ENCODE measurements around the gene CUX1. TPM values are rescaled to one million over a fixed set of nuclear protein-coding genes. Genes with fewer than 3 reads are reported as not detected.

The CUX1 gene
- total RNA-seq, 1 donor from 2014 or later: 89.1 TPM

DNA sequence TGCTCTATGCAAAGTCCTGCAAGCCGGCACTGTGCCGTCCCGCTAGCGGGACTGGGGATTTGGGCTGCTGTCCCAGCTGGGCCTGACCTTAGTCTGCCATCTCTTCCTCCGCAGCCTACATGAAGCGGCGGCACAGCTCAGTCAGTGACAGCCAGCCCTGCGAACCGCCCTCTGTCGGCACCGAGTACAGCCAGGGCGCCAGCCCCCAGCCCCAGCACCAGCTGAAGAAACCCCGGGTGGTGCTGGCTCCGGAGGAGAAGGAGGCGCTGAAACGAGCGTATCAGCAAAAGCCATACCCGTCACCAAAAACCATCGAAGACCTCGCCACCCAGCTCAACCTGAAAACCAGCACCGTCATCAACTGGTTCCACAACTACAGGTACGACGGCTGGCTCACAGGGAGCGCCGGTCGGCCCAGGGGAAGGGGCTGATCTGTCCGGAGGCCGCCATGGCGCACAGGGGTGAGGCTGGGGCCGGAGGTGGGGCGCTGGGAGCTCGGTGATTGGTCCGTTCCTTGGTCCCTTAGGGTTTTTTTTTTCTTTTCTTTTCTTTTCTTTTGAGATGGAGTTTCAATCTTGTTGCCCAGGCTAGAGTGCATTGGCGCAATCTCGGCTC, 421.9 kb downstream of the CUX1 start:
- Mint-ChIP-seq H3K4me1 (ENCODE audit: unreplicated experiment) (peaks cover 12% of the 10 kb centered on the region), H3K27ac (ENCODE audit: unreplicated experiment) (no peak overlapping the region), H3K27me3 (ENCODE audit: unreplicated experiment) (no peaks in the 10 kb centered on the region), H3K9me3 (ENCODE audit: unreplicated experiment) (no peaks in the 10 kb centered on the region), H3K36me3 (ENCODE audit: unreplicated experiment) (peaks cover 10% of the 10 kb centered on the region), H3K4me3 (ENCODE audit: unreplicated experiment) (no peak overlapping the region)
- DNase-seq (ENCODE audit: extremely low spot score, unreplicated experiment): no peak
- TF ChIP-seq, protein P1, sequence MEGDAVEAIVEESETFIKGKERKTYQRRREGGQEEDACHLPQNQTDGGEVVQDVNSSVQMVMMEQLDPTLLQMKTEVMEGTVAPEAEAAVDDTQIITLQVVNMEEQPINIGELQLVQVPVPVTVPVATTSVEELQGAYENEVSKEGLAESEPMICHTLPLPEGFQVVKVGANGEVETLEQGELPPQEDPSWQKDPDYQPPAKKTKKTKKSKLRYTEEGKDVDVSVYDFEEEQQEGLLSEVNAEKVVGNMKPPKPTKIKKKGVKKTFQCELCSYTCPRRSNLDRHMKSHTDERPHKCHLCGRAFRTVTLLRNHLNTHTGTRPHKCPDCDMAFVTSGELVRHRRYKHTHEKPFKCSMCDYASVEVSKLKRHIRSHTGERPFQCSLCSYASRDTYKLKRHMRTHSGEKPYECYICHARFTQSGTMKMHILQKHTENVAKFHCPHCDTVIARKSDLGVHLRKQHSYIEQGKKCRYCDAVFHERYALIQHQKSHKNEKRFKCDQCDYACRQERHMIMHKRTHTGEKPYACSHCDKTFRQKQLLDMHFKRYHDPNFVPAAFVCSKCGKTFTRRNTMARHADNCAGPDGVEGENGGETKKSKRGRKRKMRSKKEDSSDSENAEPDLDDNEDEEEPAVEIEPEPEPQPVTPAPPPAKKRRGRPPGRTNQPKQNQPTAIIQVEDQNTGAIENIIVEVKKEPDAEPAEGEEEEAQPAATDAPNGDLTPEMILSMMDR (IDR thresholded peaks at IDR 0.05): no peak

DNA sequence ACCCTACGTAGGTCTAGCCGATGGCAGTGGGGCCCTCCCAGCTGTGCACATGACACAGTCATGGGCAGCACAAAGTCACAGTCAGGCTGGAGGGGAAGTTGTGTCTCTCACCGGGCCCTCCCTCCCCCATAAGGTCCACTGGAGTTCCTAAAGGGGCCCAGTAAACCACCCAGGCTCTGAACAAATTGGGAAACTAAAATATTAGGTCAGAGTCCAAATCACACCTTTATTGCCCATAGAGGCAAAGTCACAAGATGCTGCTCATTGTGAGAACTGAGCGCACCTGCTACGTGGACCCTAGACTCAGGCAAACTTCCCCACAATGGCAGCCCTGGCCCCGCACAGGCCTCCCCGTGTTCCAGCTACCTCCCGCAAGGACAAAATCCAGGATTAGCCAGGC, 424.0 kb downstream of the CUX1 start:
- Mint-ChIP-seq H3K27me3 (ENCODE audit: unreplicated experiment) (no peaks in the 10 kb centered on the region), H3K4me1 (ENCODE audit: unreplicated experiment) (peaks cover 10% of the 10 kb centered on the region), H3K27ac (ENCODE audit: unreplicated experiment) (no peak overlapping the region), H3K36me3 (ENCODE audit: unreplicated experiment) (peaks cover 9% of the 10 kb centered on the region), H3K4me3 (ENCODE audit: unreplicated experiment) (no peak overlapping the region), H3K9me3 (ENCODE audit: unreplicated experiment) (no peaks in the 10 kb centered on the region)
- no peak for DNase-seq (ENCODE audit: extremely low spot score, unreplicated experiment)
- TF ChIP-seq, protein P1 (IDR thresholded peaks at IDR 0.05): no peak

DNA sequence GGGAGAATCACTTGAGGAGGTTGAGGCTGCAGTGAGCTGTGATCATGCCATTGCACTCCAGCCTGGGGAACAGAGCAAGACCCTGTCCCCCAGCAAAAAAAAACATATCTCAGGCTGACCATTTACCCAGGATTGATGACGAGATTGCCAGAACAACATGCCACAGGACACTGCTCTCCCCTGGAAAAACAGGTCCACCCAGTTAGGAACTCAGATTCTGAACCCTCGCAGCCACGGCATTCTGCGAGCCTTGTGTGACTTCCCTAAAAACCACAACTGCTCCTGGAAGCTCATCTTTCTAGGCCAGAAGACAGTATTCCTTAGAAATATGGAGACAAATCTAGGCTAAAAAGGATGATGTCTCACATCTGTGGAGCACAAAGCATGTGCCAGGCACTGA, 427.2 kb downstream of the CUX1 start:
- Mint-ChIP-seq H3K9me3 (ENCODE audit: unreplicated experiment) (no peaks in the 10 kb centered on the region), H3K4me1 (ENCODE audit: unreplicated experiment) (no peaks in the 10 kb centered on the region), H3K27me3 (ENCODE audit: unreplicated experiment) (no peaks in the 10 kb centered on the region), H3K27ac (ENCODE audit: unreplicated experiment) (no peak overlapping the region), H3K36me3 (ENCODE audit: unreplicated experiment) (peaks cover 14% of the 10 kb centered on the region), H3K4me3 (ENCODE audit: unreplicated experiment) (no peak overlapping the region)
- DNase-seq (ENCODE audit: extremely low spot score, unreplicated experiment): no peak
- TF ChIP-seq, protein P1 (IDR thresholded peaks at IDR 0.05): no peak

DNA sequence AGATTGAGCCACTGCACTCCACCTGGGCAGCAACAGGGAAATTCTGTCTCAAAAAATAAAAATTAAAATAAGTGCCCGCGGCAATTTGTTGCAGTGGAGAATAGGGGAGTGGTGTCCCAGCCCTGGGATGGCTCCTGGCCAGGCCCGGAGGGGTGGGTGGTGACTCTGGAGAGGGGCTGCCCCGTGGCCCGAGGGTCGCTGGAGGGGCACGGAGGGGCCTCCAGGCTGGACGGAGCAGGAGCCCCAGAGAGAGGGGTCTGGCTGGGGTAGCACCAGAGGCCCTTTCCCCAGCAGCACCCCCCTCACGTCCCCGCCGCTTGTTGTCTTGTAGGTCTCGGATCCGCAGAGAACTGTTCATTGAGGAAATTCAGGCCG, 430.6 kb downstream of the CUX1 start:
- Mint-ChIP-seq H3K4me1 (ENCODE audit: unreplicated experiment) (no peaks in the 10 kb centered on the region), H3K9me3 (ENCODE audit: unreplicated experiment) (no peaks in the 10 kb centered on the region), H3K27me3 (ENCODE audit: unreplicated experiment) (no peaks in the 10 kb centered on the region), H3K27ac (ENCODE audit: unreplicated experiment) (no peak overlapping the region), H3K36me3 (ENCODE audit: unreplicated experiment) (peaks cover 13% of the 10 kb centered on the region), H3K4me3 (ENCODE audit: unreplicated experiment) (no peak overlapping the region)
- TF ChIP-seq, protein P1 (IDR thresholded peaks at IDR 0.05): no peak
- no peak for DNase-seq (ENCODE audit: extremely low spot score, unreplicated experiment)

DNA sequence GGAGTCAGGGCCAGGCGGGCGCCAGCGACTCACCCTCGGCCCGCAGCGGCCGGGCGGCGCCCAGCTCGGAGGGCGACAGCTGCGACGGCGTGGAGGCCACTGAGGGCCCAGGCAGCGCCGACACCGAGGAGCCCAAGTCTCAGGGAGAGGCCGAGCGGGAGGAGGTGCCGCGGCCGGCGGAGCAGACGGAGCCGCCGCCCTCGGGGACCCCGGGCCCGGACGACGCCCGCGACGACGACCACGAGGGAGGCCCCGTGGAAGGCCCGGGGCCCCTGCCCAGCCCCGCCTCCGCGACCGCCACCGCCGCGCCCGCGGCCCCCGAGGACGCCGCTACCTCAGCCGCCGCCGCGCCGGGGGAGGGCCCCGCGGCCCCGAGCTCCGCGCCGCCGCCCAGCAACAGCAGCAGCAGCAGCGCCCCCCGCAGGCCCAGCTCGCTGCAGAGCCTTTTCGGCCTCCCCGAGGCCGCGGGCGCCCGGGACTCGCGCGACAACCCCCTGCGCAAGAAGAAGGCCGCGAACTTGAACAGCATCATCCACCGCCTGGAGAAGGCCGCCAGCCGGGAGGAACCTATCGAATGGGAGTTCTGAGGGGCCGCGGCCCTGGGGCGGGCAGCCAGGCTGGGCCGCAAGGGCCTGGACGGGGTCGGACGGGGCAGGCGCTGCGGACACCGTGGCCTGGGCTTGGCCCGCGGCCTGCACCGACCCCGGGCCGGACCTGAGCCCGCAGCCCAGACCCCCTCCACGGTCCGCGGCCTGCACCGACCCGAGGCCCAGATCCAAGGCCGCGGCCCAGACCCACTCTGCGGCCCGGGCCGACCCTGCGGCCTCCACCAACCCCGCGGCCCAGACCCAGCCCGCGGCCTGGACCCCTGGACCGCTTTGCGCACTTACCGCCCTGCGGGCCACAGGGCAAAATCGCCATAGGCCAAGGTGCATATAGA, 431.3 kb downstream of the CUX1 start:
- Mint-ChIP-seq H3K4me1 (ENCODE audit: unreplicated experiment) (no peaks in the 10 kb centered on the region), H3K27ac (ENCODE audit: unreplicated experiment) (no peak overlapping the region), H3K27me3 (ENCODE audit: unreplicated experiment) (no peaks in the 10 kb centered on the region), H3K4me3 (ENCODE audit: unreplicated experiment) (no peak overlapping the region), H3K9me3 (ENCODE audit: unreplicated experiment) (no peaks in the 10 kb centered on the region), H3K36me3 (ENCODE audit: unreplicated experiment) (peaks cover 15% of the 10 kb centered on the region)
- no peak for DNase-seq (ENCODE audit: extremely low spot score, unreplicated experiment)
- TF ChIP-seq, protein P1 (IDR thresholded peaks at IDR 0.05): no peak
